WTC11 (cell line): ENCODE results near the gene CLDND2. TPM values are rescaled to one million over a fixed set of nuclear protein-coding genes. Genes with fewer than 3 reads are reported as not detected.
"Not testable (repeated sequence)": the region's sequence is repeated elsewhere in the genome, so short reads cannot be mapped to it uniquely, and the experiment has no call there.

ENCODE experiments used
- ATAC-seq: fragments of 200-7000 bp; cut with Tn5 transposase; 2 replicates; pipeline ENCODE4 v1.10.0; 2021; ENCODE audit warnings: mild to moderate bottlenecking, moderate library complexity
- CTCF ChIA-PET: fragments of 300-600 bp; sonication (Branson Sonifier 250); formaldehyde crosslinking; loops from one replicate; lab custom pipeline; 2021; ENCODE audit warnings: antibody characterized with exemption; lab: Charles Lee
- POLR2A ChIA-PET: fragments of 350-600 bp; sonication (Branson Sonifier 250); formaldehyde crosslinking; loops from one replicate; lab custom pipeline; 2021; ENCODE audit warnings: antibody characterized with exemption; lab: Charles Lee
- DNase-seq: peaks from one replicate; pipeline ENCODE4 v3.0.0; 2021; ENCODE audit warnings: low spot score
- H3K27ac Mint-ChIP-seq: 2 replicates; pipeline ENCODE4 v1.8.0; 2021; ENCODE audit warnings: mixed read lengths
- H3K27me3 Mint-ChIP-seq: 2 replicates; pipeline ENCODE4 v1.8.0; 2021; ENCODE audit warnings: low read depth, mild to moderate bottlenecking, moderate library complexity, mixed read lengths
- H3K36me3 Mint-ChIP-seq: 2 replicates; pipeline ENCODE4 v1.8.0; 2021; ENCODE audit warnings: mixed read lengths
- H3K4me1 Mint-ChIP-seq: 2 replicates; pipeline ENCODE4 v1.8.0; 2022; ENCODE audit warnings: mixed read lengths
- H3K4me3 Mint-ChIP-seq: 2 replicates; pipeline ENCODE4 v1.8.0; 2021; ENCODE audit warnings: mild to moderate bottlenecking, moderate library complexity, mixed read lengths
- H3K9me3 Mint-ChIP-seq: 2 replicates; pipeline ENCODE4 v1.8.0; 2021; ENCODE audit warnings: mixed read lengths
- NR1H2 ChIP-seq: sonication (generic); formaldehyde crosslinking; IDR thresholded peaks from 2 replicates; pipeline ENCODE4 v1.9.0; 2021; ENCODE audit warnings: mild to moderate bottlenecking, moderate library complexity, missing genetic modification reagents
- TEAD1 ChIP-seq: sonication (generic); formaldehyde crosslinking; IDR thresholded peaks from 2 replicates; pipeline ENCODE4 v1.8.0; 2022; ENCODE audit warnings: mild to moderate bottlenecking, missing genetic modification reagents
- total RNA-seq: library from RNA; stranded (reverse); gene quantifications from 3 replicates; pipeline ENCODE4 v1.2.3, GENCODE V29; 2021
- TF ChIP-seq, protein P1 (sequence below): sonication (generic); formaldehyde crosslinking; IDR thresholded peaks from 2 replicates; pipeline ENCODE4 v1.8.1; 2023; ENCODE audit warnings: mild to moderate bottlenecking, moderate library complexity, missing genetic modification reagents
- TF ChIP-seq, protein P2 (sequence below): sonication (generic); formaldehyde crosslinking; IDR thresholded peaks from 2 replicates; pipeline ENCODE4 v1.8.1; 2022; ENCODE audit warnings: low read depth, missing genetic modification reagents, borderline replicate concordance
- TF ChIP-seq, protein P3 (sequence below): fragments of 250-450 bp; sonication (Bioruptor Pico); IDR thresholded peaks from 2 replicates; pipeline ENCODE4 v1.9.0; 2021; ENCODE audit warnings: mild to moderate bottlenecking
- TF ChIP-seq, protein P4 (sequence below): sonication (generic); formaldehyde crosslinking; IDR thresholded peaks from 2 replicates; pipeline ENCODE4 v1.8.0; 2022; ENCODE audit warnings: mild to moderate bottlenecking, missing genetic modification reagents
- TF ChIP-seq, protein P5 (sequence below): sonication (generic); formaldehyde crosslinking; IDR thresholded peaks from 2 replicates; pipeline ENCODE4 v1.8.0; 2022; ENCODE audit warnings: mild to moderate bottlenecking, missing genetic modification reagents
- TF ChIP-seq, protein P6 (sequence below): sonication (generic); formaldehyde crosslinking; IDR thresholded peaks from 2 replicates; pipeline ENCODE4 v1.8.1; 2022; ENCODE audit warnings: mild to moderate bottlenecking, moderate library complexity, missing genetic modification reagents
- TF ChIP-seq, protein P7 (sequence below): fragments of 250-450 bp; sonication (Bioruptor Pico); conservative IDR thresholded peaks from 2 replicates; pipeline ENCODE4 v1.9.0; 2021; ENCODE audit warnings: mild to moderate bottlenecking
- TF ChIP-seq, protein P8 (sequence below): fragments of 250-450 bp; sonication (Bioruptor Pico); IDR thresholded peaks from 2 replicates; pipeline ENCODE4 v2.1.2; 2022; ENCODE audit warnings: mild to moderate bottlenecking, moderate library complexity

CLDND2 gene
- total RNA-seq, 1 experiment from 2014 or later: 1.7 TPM

DNA sequence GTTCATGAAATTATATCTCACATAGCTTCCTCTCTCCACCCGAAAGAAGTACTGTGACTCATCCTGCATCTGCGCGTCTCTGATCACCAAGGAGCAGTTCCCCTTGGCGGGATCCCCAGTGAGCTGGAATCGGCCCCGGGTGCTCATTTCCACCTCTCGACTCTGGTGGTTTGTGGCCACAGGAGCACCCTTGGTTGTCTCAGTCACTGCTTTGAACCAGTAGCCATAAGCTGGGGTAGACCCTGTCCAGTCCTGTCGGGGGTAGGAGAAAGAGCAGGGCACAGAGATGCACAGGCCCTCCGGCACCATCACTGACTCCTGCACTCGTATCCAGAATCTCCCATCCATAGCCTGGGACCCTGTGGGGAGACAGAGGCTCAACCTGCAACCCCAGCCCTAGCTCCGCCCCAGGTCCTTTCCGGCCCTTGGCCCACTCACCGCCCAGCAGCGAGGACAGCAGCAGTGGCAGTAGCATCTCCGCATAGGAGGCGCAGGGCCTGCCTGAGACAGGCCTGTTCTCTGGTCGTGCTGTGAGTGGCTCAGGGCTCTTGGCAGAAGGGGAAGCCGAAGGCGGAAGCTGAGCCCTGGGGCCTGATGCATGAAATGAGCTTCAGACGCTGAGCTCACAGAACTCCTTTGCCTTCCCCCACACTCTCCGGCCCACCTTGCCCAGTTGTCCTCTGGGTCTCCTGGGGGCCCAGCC, 48.5 kb upstream of the CLDND2 start, which contains the start of gene SIGLEC10 (continued):
- TF ChIP-seq, protein P1, sequence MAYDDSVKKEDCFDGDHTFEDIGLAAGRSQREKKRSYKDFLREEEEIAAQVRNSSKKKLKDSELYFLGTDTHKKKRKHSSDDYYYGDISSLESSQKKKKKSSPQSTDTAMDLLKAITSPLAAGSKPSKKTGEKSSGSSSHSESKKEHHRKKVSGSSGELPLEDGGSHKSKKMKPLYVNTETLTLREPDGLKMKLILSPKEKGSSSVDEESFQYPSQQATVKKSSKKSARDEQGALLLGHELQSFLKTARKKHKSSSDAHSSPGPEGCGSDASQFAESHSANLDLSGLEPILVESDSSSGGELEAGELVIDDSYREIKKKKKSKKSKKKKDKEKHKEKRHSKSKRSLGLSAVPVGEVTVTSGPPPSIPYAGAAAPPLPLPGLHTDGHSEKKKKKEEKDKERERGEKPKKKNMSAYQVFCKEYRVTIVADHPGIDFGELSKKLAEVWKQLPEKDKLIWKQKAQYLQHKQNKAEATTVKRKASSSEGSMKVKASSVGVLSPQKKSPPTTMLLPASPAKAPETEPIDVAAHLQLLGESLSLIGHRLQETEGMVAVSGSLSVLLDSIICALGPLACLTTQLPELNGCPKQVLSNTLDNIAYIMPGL (CRISPR knock-in tag): no peak
- TF ChIP-seq, protein P2, sequence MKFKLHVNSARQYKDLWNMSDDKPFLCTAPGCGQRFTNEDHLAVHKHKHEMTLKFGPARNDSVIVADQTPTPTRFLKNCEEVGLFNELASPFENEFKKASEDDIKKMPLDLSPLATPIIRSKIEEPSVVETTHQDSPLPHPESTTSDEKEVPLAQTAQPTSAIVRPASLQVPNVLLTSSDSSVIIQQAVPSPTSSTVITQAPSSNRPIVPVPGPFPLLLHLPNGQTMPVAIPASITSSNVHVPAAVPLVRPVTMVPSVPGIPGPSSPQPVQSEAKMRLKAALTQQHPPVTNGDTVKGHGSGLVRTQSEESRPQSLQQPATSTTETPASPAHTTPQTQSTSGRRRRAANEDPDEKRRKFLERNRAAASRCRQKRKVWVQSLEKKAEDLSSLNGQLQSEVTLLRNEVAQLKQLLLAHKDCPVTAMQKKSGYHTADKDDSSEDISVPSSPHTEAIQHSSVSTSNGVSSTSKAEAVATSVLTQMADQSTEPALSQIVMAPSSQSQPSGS (CRISPR knock-in tag): no peak
- TF ChIP-seq, protein P3, sequence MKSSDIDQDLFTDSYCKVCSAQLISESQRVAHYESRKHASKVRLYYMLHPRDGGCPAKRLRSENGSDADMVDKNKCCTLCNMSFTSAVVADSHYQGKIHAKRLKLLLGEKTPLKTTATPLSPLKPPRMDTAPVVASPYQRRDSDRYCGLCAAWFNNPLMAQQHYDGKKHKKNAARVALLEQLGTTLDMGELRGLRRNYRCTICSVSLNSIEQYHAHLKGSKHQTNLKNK (CRISPR knock-in tag): no peak
- TF ChIP-seq, protein P4, sequence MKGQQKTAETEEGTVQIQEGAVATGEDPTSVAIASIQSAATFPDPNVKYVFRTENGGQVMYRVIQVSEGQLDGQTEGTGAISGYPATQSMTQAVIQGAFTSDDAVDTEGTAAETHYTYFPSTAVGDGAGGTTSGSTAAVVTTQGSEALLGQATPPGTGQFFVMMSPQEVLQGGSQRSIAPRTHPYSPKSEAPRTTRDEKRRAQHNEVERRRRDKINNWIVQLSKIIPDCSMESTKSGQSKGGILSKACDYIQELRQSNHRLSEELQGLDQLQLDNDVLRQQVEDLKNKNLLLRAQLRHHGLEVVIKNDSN (CRISPR knock-in tag): no peak
- no peak for TF ChIP-seq NR1H2 (CRISPR knock-in tag)
- TF ChIP-seq, protein P5, sequence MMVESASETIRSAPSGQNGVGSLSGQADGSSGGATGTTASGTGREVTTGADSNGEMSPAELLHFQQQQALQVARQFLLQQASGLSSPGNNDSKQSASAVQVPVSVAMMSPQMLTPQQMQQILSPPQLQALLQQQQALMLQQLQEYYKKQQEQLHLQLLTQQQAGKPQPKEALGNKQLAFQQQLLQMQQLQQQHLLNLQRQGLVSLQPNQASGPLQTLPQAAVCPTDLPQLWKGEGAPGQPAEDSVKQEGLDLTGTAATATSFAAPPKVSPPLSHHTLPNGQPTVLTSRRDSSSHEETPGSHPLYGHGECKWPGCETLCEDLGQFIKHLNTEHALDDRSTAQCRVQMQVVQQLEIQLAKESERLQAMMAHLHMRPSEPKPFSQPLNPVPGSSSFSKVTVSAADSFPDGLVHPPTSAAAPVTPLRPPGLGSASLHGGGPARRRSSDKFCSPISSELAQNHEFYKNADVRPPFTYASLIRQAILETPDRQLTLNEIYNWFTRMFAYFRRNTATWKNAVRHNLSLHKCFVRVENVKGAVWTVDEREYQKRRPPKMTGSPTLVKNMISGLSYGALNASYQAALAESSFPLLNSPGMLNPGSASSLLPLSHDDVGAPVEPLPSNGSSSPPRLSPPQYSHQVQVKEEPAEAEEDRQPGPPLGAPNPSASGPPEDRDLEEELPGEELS: no peak
- TF ChIP-seq, protein P6, sequence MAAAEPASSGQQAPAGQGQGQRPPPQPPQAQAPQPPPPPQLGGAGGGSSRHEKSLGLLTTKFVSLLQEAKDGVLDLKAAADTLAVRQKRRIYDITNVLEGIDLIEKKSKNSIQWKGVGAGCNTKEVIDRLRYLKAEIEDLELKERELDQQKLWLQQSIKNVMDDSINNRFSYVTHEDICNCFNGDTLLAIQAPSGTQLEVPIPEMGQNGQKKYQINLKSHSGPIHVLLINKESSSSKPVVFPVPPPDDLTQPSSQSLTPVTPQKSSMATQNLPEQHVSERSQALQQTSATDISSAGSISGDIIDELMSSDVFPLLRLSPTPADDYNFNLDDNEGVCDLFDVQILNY (CRISPR knock-in tag): no peak
- TF ChIP-seq, protein P7, sequence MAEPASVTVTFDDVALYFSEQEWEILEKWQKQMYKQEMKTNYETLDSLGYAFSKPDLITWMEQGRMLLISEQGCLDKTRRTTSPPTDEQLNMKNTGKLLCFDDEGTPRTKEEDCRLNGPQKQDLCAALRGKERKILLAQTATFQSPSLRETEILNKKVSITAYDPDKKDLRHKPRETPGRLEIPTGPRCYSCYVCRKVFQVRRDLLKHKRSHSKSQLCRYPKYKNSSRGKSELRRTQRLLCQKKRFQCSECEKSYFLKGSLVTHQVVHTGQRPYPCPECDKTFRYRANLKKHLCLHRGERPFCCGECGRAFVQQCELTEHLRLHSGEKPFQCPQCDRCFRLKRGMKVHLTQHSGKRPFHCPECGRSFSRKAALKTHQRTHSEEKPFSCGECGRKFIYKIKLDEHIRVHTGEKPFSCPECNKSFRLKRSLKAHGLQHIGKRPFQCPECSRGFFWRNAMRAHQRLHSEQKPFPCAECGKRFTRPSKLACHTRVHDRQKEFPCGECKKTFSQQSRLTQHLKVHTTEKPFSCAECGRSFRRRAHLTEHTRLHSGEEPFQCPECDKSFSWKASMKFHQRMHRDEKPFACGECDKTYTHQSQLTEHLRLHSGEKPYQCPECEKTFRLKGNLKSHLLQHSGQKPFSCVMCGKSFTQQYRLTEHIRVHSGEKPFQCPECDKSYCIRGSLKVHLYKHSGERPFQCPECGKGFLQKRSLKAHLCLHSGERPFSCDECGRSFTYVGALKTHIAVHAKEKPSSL (CRISPR knock-in tag): no peak

DNA sequence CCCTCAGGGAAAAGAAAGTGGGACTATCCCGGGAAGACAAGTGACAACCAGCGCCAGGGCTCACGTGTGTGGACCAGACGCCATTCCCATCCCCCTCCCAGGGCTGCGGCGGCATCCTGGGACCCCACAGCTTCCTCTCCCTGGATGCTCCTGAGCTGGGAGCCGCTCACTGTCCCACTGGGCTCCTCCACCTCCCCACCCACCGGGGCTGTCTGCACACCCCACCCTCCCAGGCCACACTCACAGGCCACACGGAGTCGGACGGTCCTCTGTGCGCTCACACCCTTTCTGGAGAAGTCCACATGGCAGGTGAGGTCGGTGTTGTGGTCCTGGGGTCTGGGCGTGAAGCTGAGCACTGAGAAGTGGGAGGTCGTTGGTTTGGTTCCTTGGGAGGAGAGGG, 47.6 kb upstream of the CLDND2 start:
- CTCF ChIA-PET: interaction anchor here (0.6 to 1.9 kb wide), 4 partner anchors 19 to 121 kb away, joined by 3 to 7 read pairs (median 4); no protein-coding TSS in a partner anchor
- H3K36me3 Mint-ChIP-seq, POLR2A ChIA-PET, H3K27ac Mint-ChIP-seq, H3K4me1 Mint-ChIP-seq, H3K9me3 Mint-ChIP-seq, DNase-seq, H3K4me3 Mint-ChIP-seq, ATAC-seq: not testable (repeated sequence)
- H3K27me3 Mint-ChIP-seq: peaks cover 23% of the 10 kb centered on the region

DNA sequence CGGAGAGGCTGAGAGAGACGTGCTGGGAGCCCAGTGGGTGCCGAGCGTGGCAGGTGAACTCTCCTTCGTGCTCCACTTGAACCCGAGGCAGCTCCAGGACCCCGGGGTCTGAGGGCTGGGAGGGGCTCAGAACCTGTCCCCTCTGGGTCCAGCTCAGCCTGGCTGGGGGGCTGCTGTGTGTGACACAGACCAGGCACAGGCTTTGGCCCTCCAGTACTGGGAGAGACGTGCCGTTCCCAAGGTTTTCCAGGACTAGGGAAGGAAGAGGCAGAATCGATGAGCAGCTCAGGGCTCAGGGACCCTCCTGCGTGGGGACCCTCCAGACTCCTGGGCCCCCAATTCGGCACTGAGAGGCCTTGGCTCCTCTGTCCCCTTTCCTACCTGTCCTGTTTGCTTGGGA, 46.4 kb upstream of the CLDND2 start:
- H3K27me3 Mint-ChIP-seq: peaks cover 14% of the 10 kb centered on the region
- ChIA-PET CTCF (interaction anchor here (1.4 kb wide), 1 partner anchor 49 kb away, joined by 3 read pairs; the partner anchor contains the start of gene ETFB), POLR2A (no interaction called here)
- no peak overlapping the region for H3K27ac Mint-ChIP-seq
- H3K4me3 Mint-ChIP-seq: no peak overlapping the region
- no peak for ATAC-seq
- no peaks in the 10 kb centered on the region for H3K9me3 Mint-ChIP-seq
- H3K36me3 Mint-ChIP-seq: peaks cover 3% of the 10 kb centered on the region
- peaks cover 10% of the 10 kb centered on the region for H3K4me1 Mint-ChIP-seq
- TF ChIP-seq, protein P8, sequence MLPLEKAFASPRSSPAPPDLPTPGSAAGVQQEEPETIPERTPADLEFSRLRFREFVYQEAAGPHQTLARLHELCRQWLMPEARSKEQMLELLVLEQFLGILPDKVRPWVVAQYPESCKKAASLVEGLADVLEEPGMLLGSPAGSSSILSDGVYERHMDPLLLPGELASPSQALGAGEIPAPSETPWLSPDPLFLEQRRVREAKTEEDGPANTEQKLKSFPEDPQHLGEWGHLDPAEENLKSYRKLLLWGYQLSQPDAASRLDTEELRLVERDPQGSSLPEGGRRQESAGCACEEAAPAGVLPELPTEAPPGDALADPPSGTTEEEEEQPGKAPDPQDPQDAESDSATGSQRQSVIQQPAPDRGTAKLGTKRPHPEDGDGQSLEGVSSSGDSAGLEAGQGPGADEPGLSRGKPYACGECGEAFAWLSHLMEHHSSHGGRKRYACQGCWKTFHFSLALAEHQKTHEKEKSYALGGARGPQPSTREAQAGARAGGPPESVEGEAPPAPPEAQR: no peak
- TF ChIP-seq TEAD1: no peak
- TF ChIP-seq, all 79 proteins: peak for 0
- DNase-seq: no peak
